NCI-H526 treated with DMSO at 0.1 percent for 48 hours (cell line): Measurements from ENCODE around the gene ACBD6.
"Not testable (repeated sequence)": the region's sequence is repeated elsewhere in the genome, so short reads cannot be mapped to it uniquely, and the experiment has no call there.

Experiments used
- DNase-seq: peaks from one replicate; lab custom pipeline; 2025; lab: John Stamatoyannopoulos, UW

ACBD6 gene, protein sequence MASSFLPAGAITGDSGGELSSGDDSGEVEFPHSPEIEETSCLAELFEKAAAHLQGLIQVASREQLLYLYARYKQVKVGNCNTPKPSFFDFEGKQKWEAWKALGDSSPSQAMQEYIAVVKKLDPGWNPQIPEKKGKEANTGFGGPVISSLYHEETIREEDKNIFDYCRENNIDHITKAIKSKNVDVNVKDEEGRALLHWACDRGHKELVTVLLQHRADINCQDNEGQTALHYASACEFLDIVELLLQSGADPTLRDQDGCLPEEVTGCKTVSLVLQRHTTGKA

DNA sequence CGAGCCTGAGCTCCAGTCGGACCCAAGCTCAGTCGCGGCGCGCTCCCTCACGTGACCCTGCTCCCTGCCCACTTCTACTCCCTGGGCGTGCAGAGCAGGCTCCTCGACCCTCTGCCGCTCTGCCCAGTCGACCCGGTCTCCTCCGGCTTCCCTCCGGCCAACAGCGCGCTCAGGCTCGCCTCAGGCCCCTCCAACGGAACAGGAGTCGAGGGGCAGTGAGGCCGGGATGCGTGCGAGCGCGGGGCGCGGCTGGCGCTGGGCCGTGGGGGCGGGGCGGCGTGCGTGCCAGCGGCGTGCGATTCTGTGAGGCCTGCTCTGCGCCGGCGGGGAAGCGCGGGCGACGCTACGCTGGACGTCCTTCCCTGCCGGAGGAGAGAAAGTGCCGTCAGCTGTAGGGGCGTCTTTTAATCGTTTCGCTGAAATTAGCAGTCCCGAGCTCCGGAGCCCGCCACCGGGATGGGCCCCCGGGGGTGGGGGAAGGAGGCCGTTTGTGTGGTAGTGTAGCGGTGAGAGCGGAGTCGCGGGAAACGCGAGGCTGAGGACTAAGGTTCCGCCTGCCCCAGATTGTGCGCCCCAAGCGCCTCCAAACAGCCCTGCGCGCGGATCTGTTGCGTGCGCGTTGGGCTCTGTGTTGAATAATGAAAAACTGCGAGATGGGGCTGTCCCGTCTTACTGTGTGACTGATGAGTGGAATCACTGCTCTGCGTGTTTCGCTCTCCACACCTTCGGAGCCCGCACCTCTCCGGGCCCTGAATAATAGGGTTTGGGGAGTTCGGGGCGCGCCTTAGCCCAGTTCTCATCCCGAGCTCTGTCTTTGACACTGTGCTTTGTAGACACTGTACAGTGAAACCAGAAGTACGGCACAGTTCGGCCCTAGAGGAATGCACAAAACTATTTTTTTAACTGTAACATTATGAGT is at the start of gene ACBD6:
ACBD6 (minus strand) TSS at position 217 of the 919 bp plus-strand sequence. CDS start 311 bp downstream, outside the sequence.
- peak; percentile 99 for DNase-seq

DNA sequence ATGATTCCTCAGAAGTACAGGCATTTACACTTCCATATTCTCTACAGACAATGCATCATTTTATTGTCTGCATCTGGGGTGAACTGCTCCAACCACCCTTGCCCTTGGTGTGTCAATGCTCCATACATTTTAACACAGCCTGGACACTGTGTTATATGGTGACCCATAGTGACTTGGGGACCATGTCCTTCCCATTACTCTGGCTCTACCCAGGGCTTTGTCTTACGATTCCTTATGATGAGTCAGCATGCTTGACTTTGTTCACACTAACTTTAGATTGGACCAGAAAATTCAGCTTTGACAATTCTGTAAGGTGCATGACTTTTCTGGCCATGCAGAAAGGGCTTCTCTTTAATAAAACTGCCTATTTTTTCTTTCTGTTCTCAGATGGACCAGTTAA is 49.6 kb upstream of the ACBD6 start:
- DNase-seq: no peak

DNA sequence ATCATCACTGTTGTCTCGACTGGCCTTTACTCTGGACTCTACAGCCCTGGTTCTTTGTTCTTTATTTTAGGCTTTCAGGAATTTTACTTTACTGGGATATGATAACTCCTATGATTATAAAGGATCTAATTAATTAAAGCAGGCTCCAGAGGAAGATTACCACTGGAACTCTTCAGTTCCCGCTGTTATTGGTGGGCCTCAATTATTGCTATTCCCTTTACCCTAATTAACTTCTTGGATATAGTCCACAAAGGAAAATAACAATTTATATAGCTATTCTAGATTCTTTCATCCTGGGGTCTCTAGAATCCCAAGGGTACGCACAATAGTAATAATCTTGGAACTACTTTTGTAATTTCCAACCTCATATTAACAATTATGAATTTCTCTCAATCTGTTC is 47.9 kb upstream of the ACBD6 start:
- DNase-seq: no peak

DNA sequence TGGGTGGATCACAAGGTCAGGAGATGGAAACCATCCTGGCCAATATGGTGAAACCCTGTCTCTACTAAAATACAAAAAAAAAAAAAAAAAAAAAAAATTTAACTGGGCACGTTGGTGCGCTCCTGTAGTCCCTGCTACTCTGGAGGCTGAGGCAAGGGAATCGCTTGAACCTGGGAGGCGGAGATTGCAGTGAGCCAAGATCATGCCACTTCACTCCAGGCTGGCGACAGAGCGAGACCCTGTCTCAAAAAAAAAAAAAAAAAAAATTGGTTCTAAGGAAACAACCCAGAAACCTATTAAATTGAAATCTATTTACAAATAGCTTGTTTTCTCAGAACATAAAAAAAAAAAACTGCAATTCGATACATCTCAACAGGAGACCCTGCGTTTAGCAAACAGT is 47.4 kb upstream of the ACBD6 start:
- DNase-seq: not testable (repeated sequence)

DNA sequence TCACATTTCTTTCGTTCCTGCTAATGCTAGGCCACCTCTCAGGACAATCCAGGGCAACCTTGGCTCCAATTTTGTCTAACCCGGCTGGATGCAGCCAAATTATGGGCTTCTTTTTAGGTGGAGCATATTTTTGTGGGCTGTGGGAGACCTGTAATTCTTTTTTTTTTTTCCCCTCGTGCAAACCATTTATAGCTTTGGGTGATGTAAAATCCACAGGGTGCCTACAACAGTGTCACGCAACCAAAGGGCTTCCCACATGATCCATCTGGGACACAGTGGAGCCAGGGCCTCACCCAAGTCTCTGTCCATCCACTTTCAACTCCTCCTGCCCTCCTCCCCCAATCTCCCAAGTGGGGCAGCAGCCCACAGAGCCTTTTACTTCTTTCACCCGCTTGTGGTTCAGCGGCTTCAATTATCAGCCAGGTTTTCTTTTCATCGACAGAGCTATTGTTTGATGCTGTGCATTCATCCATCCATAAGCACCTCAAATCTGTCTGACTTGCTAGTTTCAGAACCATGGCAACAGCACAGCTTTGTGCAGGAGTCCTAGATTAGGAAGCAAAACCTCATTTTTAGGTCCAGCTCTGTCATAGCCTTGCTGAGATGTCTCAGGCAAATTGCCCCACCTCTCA is 46.4 kb upstream of the ACBD6 start:
- no peak for DNase-seq

DNA sequence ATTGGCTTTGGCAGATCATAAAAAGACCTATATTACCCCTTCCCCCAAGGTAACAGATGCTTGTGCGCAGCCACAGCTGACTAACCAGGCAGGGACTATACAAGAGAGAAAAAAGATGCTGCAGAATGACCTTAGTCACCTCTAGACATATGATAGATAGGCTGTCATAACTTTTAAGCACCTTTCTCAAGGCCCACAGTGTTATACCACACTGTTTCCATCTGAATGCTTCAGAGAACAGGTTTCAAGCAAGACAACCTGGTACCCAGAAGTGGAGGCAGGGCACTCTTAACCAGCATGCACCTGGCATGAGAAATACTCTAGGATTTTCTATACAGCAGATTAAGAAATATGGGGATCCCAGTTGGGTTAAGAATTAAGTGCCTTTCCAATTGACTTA is 43.6 kb upstream of the ACBD6 start:
- DNase-seq: no peak

DNA sequence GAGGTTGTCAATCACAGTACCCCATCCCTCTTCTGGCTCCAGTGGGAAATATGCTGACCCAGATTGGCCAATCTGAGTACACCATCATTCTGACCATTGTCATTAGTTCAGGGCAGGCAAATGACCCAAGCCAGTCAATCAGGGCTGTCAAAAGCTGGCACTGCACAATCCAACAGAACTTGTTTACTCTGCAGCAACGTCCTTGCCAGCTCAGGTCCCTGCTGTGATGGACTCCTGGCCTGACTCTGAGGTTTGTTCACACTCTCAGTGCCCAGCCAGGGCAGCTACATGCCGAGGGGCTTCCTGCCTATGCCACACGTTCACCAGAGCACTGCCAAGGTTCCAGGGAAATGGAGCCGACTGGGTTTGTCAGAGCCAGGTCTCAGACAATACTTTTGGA is 41.7 kb upstream of the ACBD6 start:
- no peak for DNase-seq

DNA sequence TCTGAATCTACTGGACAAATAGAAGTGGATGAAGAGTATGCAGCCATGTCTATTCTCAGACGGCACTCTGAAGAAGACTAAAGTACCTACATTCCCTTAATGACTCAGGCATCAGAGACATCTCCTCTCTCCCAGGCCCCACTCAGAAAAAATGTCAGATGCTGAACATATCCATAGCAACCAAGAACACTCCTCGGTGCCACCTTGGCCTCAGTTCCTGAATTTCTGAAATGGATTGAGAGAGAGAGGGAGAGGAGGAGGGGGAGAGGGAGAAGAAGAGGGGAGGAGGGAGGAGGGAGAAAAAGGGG is 40.4 kb upstream of the ACBD6 start:
- no peak for DNase-seq

DNA sequence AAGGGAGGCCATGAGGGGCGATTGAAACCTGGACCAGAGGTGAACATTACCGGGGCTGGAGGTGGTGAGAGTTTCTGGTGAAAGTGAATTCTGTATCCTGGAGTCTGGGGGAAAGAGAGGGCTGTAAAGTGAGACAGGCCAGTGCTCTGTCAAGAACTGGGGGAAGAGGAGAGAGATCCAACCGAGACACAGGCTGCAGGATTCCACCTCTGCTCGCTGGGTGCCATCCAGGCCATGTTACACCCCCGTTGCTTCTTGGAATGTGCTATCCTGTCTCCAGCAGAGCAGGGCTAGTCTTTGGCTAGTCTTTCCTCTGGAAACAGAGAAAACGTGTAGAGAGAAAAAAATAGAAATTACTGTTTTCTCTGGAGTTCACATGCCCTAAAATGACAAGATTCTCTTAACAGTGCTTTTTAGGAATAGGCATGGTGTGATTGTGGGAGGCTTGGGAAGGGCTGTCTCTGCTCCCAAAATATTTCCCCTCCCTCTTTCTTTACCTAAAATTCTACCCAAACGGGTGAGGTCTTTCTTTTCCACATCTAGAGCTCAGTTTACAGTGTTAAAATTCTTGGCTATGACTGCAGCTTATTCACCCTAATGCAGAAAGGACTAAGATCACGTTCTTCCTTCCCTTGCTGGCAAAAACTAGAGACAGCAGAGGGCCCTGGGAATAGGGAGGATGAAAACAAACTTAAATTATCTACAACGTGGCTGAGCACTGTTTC is 39.9 kb upstream of the ACBD6 start:
- no peak for DNase-seq

DNA sequence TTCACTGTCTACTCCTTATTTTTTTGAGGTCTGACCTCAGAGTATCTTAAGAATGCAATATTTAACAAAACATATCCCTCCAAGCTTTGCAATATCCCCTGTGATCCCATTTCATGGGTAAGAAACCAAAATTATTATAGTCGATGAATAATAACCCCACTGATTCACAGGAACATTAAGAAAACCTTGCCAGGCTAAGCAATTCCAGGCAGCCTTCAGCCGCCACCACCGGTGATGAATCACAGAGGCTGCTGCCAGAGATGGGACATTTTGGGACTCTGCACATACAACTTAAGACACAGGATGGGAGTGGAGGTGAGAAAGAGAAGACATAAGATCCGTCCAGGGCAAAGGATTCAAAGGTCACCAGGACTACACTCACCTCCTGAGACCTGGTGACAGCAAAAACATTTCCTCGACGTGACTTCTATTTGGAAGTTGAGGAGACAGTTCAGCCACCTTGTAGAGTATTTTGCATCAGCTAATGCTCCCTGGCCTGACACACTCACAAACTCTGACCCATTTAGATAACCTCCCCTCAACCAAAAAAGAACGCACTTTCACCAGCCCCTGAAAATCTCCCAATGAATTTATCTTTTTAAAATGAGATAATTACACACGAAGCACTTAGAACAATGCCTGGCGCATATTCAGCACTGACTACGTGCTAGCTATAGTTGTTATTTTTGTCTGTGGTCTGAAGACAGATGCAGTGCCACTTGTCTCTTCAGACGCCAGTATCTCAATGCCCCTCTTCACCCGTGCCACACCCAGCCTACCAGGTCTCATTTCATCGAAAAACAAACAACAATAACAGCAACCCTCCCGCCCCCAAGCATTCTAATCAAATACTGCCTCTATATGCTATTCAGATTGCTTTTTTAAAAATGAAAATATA is 38.6 kb upstream of the ACBD6 start:
- no peak for DNase-seq

DNA sequence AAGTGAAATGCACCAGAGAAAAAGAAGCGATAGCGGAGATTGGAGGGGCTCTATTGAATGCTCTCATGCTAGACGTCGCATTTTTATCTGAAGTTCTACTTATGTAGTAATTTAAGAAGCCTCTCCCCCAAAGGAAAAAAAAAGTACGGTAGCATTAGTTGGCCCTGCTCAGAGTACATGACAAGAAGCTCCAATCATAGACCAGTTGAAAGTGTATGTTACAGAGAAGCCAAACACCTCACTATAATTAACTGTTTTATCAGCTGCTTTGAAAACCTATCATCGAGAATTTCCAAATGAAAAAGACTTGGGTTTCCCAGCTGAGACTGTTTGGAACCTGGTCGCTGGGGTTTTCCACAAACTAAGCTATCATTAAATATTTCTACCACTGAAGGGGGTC is 36.8 kb upstream of the ACBD6 start:
- DNase-seq: no peak

DNA sequence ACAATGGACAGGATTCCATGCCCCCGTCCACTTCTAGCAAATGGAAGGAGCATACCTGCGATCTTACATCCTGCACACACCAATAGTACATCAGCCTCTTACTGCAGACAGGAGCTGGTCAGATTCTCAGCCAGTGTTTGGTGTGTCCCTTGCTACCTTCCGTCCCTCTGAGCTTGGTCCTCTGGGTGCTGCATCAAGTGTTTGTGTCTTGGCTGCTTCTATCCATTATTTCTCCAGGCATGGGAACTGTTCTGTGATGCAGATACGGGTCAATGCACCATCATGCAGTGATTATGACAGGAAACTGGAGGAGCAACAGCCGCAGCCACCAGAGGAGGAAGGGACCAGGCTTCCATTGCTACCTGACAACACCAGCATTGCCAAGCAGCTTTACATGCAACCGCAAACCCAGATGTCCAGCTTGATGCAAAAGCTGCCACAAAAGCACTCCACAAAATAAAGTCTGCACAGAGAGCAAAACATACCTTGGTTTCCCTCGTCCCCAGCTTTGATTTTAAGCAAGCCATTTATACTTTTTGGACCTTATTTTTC is 34.5 kb upstream of the ACBD6 start:
- no peak for DNase-seq

DNA sequence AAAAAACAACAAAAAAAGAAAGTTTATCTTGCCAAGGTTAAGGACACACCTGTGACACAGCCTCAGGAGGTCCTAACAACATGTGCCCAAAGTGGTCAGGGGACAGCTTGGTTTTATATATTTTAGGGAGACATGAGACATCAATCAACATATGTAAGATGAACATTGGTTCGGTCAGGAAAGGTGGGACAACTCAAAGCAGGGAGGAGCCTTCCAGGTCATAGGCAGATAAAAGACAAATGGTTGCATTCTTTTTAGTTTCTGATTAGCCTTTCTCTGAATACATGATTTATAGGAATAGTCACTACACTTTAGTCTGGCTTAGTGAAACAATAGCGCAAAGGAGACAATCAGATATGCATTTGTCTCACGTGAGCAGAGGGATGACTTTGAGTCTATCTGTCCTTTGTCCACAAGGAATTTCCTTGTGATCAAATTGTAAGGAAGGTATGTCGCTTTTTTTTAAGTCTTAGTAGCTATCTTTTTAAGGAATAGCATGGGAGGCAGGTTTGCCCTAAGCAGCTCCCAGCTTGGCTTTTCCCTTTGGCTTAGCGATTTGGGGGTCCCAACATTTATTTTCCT is 33.1 kb upstream of the ACBD6 start:
- DNase-seq: no peak

DNA sequence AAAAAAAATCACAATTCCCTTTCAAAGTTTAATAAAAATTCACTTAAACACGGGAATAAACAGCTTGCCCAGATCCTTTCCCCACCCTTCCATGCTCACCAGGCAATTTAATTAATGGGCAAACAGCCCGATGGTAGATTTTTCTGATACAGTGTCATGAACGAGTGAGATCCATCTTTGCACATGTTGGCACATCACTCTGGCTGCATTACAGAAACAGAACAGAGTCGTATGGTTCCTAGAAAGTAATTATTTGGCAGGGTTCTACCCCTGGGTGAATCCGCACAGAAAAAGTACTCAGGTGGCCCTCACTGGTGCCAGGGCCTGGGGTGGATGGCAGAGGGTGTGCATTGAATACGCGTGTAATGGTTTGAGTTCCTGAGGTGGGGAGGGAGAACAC is 31.8 kb upstream of the ACBD6 start:
- DNase-seq: no peak

DNA sequence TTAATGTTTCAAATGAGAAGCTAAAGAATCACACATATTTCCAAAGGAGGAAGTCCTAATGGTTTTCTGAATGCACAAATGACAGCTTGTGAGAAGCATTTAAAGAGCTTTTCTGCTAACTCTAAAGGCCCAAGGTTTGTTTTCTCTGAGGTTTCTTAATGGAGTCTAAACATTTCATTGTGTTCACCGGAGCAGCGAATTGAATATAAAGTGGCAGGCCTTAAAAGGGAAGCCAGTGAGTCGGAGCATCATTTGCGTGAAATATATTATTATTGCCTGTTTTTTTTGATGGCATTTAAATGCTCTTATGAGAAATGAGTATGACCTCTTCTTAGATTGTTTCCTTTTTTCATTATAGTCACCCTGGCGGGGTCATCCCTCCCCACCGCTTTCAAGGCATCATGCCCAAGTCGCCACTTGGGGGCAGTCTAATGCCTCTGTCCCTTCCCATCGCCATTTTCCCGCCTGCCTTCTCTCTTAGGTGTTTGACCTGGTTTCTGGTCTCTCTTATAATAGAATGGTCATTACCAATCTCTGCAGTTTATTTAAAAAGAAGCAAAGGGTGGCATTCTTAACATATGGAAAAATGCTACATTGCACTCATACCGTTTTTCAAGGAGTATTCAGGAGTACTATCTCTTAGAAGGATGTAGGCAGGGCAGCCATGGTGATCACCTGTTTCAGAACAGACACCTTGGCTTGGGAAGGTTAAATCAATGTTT is 31.1 kb upstream of the ACBD6 start:
- peak; percentile 77 for DNase-seq

DNA sequence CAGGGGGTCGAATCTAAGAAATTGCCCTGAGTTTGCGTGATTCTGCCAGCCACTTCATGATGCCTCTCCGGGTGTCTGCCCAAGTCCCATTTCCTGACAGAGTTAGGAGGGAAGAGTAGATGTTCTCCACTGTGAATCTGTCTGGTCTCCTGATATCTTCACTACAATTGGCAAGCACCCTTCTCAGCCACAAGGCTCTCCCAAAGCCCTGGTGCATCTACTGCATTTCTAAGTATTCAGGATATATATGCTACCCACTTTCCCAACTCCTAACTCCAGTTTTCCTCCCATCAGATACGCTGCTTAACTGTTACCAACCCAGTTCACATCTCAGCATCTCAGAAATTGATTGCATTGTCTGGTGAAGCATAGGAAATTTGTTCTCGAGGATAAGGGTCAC is 30.5 kb upstream of the ACBD6 start:
- DNase-seq: no peak

DNA sequence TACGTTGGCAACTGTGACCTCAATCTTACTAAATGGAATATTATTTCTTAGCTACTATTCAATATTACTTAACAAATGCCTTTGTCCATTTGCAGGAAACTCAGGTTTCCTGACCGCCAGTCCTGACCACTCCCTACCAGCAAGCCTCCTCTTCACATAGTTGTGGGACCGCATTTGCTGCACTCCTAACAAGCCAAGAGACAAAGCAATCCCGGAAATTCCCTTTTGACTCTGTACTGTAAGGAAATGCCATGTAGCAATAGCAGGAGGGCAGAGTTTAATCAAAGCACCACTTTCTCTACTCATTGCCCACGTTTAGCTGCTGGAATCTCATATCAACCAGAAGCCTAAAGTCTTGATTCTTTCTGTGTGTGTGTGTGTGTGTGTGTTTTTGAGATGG is 28.1 kb upstream of the ACBD6 start:
- no peak for DNase-seq

DNA sequence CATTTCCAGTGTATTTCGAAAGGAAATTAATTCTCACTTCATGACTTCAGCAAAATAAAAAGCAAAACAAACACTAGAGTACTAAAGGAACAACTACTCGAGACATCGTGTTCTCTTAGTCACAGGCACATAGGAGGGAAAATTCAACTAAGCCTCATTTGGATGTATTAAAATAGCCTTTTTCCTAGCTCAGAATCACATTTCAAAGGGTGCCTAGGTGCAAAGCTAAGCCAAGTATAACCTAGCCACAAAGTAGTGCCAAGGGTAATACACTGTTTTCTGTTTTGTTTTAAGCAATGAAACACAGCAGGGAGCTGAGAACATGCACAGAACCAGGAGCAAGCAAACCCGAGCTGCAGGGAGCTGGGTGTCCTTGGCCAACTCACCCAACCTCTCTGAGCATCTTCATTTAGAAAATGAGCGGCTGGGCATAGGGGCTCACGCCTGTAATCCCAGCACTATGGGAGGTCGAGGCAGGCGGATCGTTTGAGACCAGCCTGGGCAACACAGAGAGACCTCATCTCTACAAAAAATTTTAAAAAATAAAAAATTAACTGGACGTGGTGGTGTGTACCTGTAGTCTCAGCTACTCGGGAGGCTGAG is 26.6 kb upstream of the ACBD6 start:
- no peak for DNase-seq

DNA sequence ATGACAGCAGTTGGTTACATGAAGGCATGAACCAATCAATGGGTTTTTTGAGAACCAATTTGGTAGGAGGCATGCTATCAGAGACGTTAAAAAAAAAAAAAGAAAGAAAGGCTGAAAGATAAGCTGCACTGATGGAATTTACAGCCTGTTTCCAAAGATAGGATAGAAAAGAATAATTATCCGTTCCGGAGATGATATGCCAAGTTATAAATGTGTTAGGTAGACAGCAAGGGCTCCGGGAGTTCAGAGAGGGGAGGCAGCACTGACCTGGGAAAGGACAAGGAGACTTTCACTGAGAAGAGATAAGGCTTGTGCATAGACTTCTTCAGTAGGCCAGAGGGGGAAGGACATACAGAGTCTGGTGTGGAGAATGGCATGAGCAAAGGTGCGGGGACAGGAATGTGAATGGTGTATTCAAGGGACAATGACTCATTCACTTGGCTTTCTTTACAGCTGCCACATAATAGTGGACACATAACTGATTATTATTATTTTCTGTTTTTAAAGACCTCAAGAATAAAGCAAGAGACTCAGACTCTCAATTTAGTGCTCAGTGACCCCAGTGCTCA is 24.8 kb upstream of the ACBD6 start:
- no peak for DNase-seq
